GM23338 (cell line): Measurements from ENCODE around the gene ZNF821. TPM values are rescaled to one million over a fixed set of nuclear protein-coding genes. Genes with fewer than 3 reads are reported as not detected.

Experiments used
- ATAC-seq: fragments of 200-7000 bp; cut with Tn5 transposase; 3 replicates; pipeline ENCODE4 v1.9.1; 2020
- DNase-seq: peaks from one replicate; pipeline ENCODE4 v3.0.0-alpha.2; 2015; ENCODE audit warnings: low spot score
- H2AFZ ChIP-seq: fragments of 200-600 bp; sonication (generic); 2 replicates; pipeline ENCODE4 v1.8.0; 2016; ENCODE audit warnings: antibody characterized with exemption, mild to moderate bottlenecking, moderate library complexity
- H3F3A ChIP-seq: fragments of 200-600 bp; sonication (generic); replicated peaks from 2 replicates; pipeline ENCODE4 v1.8.0; 2017; ENCODE audit warnings: antibody characterized with exemption, mixed run types, low read depth
- H3K27ac ChIP-seq: fragments of 200-600 bp; sonication (generic); 2 replicates; pipeline ENCODE4 v1.6.1; 2016; ENCODE audit warnings: low read depth
- H3K27me3 ChIP-seq: fragments of 200-600 bp; sonication (generic); 2 replicates; pipeline ENCODE4 v1.8.0; 2016; ENCODE audit warnings: mild to moderate bottlenecking, mixed run types, moderate library complexity; ENCODE audit not compliant: insufficient read depth
- H3K36me3 ChIP-seq: fragments of 200-600 bp; sonication (generic); 2 replicates; pipeline ENCODE4 v1.8.0; 2016; ENCODE audit warnings: mild to moderate bottlenecking; ENCODE audit not compliant: insufficient read depth
- H3K4me1 ChIP-seq: fragments of 200-600 bp; sonication (generic); 2 replicates; pipeline ENCODE4 v1.8.0; 2016; ENCODE audit warnings: mild to moderate bottlenecking, moderate library complexity; ENCODE audit not compliant: insufficient read depth
- H3K4me2 ChIP-seq: fragments of 200-600 bp; sonication (generic); 2 replicates; pipeline ENCODE4 v1.7.1; 2017; ENCODE audit warnings: mixed run types
- H3K4me3 ChIP-seq: fragments of 200-600 bp; sonication (generic); 2 replicates; pipeline ENCODE4 v1.6.1; 2016; ENCODE audit warnings: mixed run types
- H3K79me2 ChIP-seq: fragments of 200-600 bp; sonication (generic); replicated peaks from 2 replicates; pipeline ENCODE4 v1.8.0; 2017; ENCODE audit warnings: mild to moderate bottlenecking; ENCODE audit not compliant: insufficient read depth
- H3K9me2 ChIP-seq: fragments of 200-600 bp; sonication (generic); 2 replicates; pipeline ENCODE4 v1.8.0; 2017; ENCODE audit not compliant: insufficient read depth
- H4K20me1 ChIP-seq: fragments of 200-600 bp; sonication (generic); replicated peaks from 2 replicates; pipeline ENCODE4 v1.8.0; 2017; ENCODE audit warnings: mild to moderate bottlenecking; ENCODE audit not compliant: insufficient read depth
- H3K27ac Mint-ChIP-seq: 2 replicates; pipeline ENCODE4 v1.8.0; 2020; ENCODE audit warnings: inconsistent platforms, mild to moderate bottlenecking, moderate library complexity, mixed read lengths
- H3K27me3 Mint-ChIP-seq: 3 replicates; pipeline ENCODE4 v1.8.0; 2022; ENCODE audit warnings: low read depth, mild to moderate bottlenecking, moderate library complexity, mixed read lengths, inconsistent platforms; ENCODE audit not compliant: insufficient read depth, poor library complexity
- H3K36me3 Mint-ChIP-seq: 3 replicates; pipeline ENCODE4 v1.8.0; 2021; ENCODE audit warnings: low read depth, mild to moderate bottlenecking, inconsistent platforms, moderate library complexity, mixed read lengths
- H3K4me1 Mint-ChIP-seq: 3 replicates; pipeline ENCODE4 v1.8.0; 2020; ENCODE audit warnings: mild to moderate bottlenecking, inconsistent platforms, mixed read lengths
- H3K4me3 Mint-ChIP-seq: 3 replicates; pipeline ENCODE4 v1.8.0; 2021; ENCODE audit warnings: moderate library complexity, mild to moderate bottlenecking, inconsistent platforms, mixed read lengths
- H3K9me3 Mint-ChIP-seq: 3 replicates; pipeline ENCODE4 v1.8.0; 2020; ENCODE audit warnings: moderate library complexity, mild to moderate bottlenecking, inconsistent platforms, mixed read lengths
- JUNB ChIP-seq: IDR thresholded peaks from one replicate; pipeline ENCODE4 v1.6.1; 2016; ENCODE audit warnings: antibody characterized with exemption; ENCODE audit not compliant: unreplicated experiment
- NANOG ChIP-seq: IDR thresholded peaks from 2 replicates; pipeline ENCODE4 v1.6.1; 2016; ENCODE audit warnings: antibody characterized with exemption, borderline replicate concordance
- STAT1 ChIP-seq: IDR thresholded peaks from one replicate; pipeline ENCODE4 v1.6.1; 2016; ENCODE audit warnings: antibody characterized with exemption; ENCODE audit not compliant: unreplicated experiment
- ZNF114 ChIP-seq: fragments of 250-450 bp; sonication (Bioruptor Pico); IDR thresholded peaks from 2 replicates; pipeline ENCODE4 v1.5.0; 2020; ENCODE audit warnings: mild to moderate bottlenecking, moderate library complexity
- polyA plus RNA-seq: library from polyadenylated mRNA; unstranded; fragments of >200 nt; fragmentation: Nextera tagmentation; extraction: Ambion mirVana; gene quantifications from 2 replicates; pipeline ENCODE4 v1.2.1, GENCODE V29; 2016
- total RNA-seq: library from RNA; depleted of rRNA; stranded (reverse); fragments of >200 nt; shearing (Covaris generic); gene quantifications from 2 replicates; pipeline ENCODE4 v1.2.3, GENCODE V29; 2014
- TF ChIP-seq, protein P1 (sequence below): fragments of 250-450 bp; sonication (Bioruptor Pico); IDR thresholded peaks from 2 replicates; pipeline ENCODE4 v1.5.0; 2020; ENCODE audit warnings: mild to moderate bottlenecking, moderate library complexity
- TF ChIP-seq, protein P2 (sequence below): IDR thresholded peaks from 2 replicates; pipeline ENCODE4 v1.6.1; 2016; ENCODE audit warnings: antibody characterized with exemption

The ZNF821 gene
- total and polyA plus RNA-seq, 2 experiments from 2014 or later = 13.3 to 14.8 TPM

DNA sequence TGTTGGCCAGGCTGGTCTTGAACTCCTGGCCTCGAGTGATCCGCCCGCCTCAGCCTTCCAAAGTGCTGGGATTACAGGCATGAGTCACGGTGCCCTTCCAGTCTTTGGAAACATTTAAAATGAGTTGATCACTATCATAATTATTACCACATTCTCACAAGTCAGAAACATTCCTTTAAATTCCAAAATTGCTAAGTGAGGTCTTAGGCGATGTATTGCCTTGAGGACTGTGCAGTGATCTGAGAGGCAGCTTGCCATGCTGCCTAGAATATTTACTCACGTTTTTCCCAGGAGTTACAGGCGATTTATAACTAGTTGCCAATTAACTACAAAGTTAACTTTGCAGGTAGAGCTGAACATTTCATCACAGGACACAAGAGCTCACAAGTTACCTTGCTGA lies 43.9 kb downstream of the ZNF821 start (continued):
- TF ChIP-seq, protein P1, sequence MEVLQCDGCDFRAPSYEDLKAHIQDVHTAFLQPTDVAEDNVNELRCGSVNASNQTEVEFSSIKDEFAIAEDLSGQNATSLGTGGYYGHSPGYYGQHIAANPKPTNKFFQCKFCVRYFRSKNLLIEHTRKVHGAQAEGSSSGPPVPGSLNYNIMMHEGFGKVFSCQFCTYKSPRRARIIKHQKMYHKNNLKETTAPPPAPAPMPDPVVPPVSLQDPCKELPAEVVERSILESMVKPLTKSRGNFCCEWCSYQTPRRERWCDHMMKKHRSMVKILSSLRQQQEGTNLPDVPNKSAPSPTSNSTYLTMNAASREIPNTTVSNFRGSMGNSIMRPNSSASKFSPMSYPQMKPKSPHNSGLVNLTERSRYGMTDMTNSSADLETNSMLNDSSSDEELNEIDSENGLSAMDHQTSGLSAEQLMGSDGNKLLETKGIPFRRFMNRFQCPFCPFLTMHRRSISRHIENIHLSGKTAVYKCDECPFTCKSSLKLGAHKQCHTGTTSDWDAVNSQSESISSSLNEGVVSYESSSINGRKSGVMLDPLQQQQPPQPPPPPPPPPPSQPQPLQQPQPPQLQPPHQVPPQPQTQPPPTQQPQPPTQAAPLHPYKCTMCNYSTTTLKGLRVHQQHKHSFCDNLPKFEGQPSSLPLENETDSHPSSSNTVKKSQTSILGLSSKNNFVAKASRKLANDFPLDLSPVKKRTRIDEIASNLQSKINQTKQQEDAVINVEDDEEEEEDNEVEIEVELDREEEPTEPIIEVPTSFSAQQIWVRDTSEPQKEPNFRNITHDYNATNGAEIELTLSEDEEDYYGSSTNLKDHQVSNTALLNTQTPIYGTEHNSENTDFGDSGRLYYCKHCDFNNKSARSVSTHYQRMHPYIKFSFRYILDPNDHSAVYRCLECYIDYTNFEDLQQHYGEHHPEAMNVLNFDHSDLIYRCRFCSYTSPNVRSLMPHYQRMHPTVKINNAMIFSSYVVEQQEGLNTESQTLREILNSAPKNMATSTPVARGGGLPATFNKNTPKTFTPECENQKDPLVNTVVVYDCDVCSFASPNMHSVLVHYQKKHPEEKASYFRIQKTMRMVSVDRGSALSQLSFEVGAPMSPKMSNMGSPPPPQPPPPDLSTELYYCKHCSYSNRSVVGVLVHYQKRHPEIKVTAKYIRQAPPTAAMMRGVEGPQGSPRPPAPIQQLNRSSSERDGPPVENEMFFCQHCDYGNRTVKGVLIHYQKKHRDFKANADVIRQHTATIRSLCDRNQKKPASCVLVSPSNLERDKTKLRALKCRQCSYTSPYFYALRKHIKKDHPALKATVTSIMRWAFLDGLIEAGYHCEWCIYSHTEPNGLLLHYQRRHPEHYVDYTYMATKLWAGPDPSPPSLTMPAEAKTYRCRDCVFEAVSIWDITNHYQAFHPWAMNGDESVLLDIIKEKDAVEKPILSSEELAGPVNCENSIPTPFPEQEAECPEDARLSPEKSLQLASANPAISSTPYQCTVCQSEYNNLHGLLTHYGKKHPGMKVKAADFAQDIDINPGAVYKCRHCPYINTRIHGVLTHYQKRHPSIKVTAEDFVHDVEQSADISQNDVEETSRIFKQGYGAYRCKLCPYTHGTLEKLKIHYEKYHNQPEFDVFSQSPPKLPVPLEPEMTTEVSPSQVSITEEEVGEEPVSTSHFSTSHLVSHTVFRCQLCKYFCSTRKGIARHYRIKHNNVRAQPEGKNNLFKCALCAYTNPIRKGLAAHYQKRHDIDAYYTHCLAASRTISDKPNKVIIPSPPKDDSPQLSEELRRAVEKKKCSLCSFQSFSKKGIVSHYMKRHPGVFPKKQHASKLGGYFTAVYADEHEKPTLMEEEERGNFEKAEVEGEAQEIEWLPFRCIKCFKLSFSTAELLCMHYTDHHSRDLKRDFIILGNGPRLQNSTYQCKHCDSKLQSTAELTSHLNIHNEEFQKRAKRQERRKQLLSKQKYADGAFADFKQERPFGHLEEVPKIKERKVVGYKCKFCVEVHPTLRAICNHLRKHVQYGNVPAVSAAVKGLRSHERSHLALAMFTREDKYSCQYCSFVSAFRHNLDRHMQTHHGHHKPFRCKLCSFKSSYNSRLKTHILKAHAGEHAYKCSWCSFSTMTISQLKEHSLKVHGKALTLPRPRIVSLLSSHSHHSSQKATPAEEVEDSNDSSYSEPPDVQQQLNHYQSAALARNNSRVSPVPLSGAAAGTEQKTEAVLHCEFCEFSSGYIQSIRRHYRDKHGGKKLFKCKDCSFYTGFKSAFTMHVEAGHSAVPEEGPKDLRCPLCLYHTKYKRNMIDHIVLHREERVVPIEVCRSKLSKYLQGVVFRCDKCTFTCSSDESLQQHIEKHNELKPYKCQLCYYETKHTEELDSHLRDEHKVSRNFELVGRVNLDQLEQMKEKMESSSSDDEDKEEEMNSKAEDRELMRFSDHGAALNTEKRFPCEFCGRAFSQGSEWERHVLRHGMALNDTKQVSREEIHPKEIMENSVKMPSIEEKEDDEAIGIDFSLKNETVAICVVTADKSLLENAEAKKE (CRISPR knock-in tag) = no peak
- TF ChIP-seq NANOG (no peak), STAT1 (no peak)
- TF ChIP-seq, protein P2, sequence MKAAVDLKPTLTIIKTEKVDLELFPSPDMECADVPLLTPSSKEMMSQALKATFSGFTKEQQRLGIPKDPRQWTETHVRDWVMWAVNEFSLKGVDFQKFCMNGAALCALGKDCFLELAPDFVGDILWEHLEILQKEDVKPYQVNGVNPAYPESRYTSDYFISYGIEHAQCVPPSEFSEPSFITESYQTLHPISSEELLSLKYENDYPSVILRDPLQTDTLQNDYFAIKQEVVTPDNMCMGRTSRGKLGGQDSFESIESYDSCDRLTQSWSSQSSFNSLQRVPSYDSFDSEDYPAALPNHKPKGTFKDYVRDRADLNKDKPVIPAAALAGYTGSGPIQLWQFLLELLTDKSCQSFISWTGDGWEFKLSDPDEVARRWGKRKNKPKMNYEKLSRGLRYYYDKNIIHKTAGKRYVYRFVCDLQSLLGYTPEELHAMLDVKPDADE = no peak

DNA sequence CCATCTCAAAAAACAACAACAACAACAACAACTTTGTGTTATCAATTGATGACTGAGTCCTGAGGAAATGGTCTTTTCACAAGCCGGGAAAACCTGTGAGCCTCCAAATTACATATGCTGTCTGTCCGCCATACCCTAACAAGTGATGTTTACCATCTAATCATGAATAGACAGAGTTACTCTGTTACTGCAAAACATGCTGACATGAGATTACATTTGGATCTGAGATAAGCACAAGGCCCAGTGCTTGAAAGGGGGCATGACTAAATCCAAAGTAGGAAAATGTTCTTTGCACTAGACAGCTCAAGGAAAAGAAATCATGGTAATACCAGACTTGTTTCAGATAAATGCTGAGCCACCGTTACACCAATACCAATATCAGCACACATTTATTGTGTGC lies 46.8 kb downstream of the ZNF821 start:
- H3K4me3 ChIP-seq = no peak overlapping the region
- Mint-ChIP-seq H3K4me1 (no peaks in the 10 kb centered on the region), H3K27me3 (peaks cover 3% of the 10 kb centered on the region), H3K27ac (no peak overlapping the region), H3K4me3 (no peak overlapping the region), H3K36me3 (no peaks in the 10 kb centered on the region), H3K9me3 (no peaks in the 10 kb centered on the region)
- H3K9me2 ChIP-seq = no peaks in the 10 kb centered on the region
- H4K20me1 ChIP-seq = no peaks in the 10 kb centered on the region
- H3K79me2 ChIP-seq = no peaks in the 10 kb centered on the region
- no peak for ATAC-seq
- H2AFZ ChIP-seq = 0 out of 2 replicates have a peak overlapping the region, but pooled peaks have one; percentile 68
- TF ChIP-seq ZNF114 = no peak
- no peak for TF ChIP-seq JUNB
- no peaks in the 10 kb centered on the region for H3K27me3 ChIP-seq
- no peaks in the 10 kb centered on the region for H3K4me1 ChIP-seq
- DNase-seq = no peak
- H3K36me3 ChIP-seq = no peaks in the 10 kb centered on the region
- no peaks in the 10 kb centered on the region for H3F3A ChIP-seq
- no peak overlapping the region for H3K27ac ChIP-seq
- no peak overlapping the region for H3K4me2 ChIP-seq
